Uterus (tissue), 4 donors: ENCODE measurements around the gene PALS1. TPM values are rescaled to one million over a fixed set of nuclear protein-coding genes. Genes with fewer than 3 reads are reported as not detected.
"Not testable (repeated sequence)": the region's sequence is repeated elsewhere in the genome, so short reads cannot be mapped to it uniquely, and the experiment has no call there.

Experiments used
- DNase-seq, 2 donors: peaks; one replicate each; pipeline ENCODE4 v3.0.0-alpha.2; 2019 to 2020
- H3K27ac ChIP-seq, 2 donors: fragments of 200-600 bp; sonication (generic); 1 replicate in 1 of 2; 2 replicates in 1 of 2; pipeline ENCODE4 v1.5.1; 2016 to 2018
- H3K27me3 ChIP-seq, 2 donors: fragments of 200-600 bp; sonication (generic); one replicate each; pipeline ENCODE4 v1.5.1; 2018 to 2019; ENCODE audit warnings: control low read depth in 1 of 2
- H3K36me3 ChIP-seq, 2 donors: fragments of 200-600 bp; sonication (generic); one replicate each; pipeline ENCODE4 v1.5.1; 2019; ENCODE audit warnings: control low read depth in 1 of 2
- H3K4me1 ChIP-seq, 2 donors: fragments of 200-600 bp; sonication (generic); one replicate each; pipeline ENCODE4 v1.5.1; 2018 to 2019; ENCODE audit warnings: control low read depth in 1 of 2
- H3K4me3 ChIP-seq, 2 donors: fragments of 200-600 bp; sonication (generic); 1 replicate in 1 of 2; 2 replicates in 1 of 2; pipeline ENCODE4 v1.5.1; 2018 to 2019; ENCODE audit warnings: mild to moderate bottlenecking in 1 of 2
- H3K9me3 ChIP-seq, 2 donors: fragments of 200-600 bp; sonication (generic); one replicate each; pipeline ENCODE4 v1.5.1; 2019; ENCODE audit warnings: control low read depth in 1 of 2
- CTCF ChIP-seq, 4 experiments: fragments of 200-600 bp in 2 of 4; fragments of 450-650 bp in 2 of 4; sonication (generic) in 2 of 4; IDR thresholded peaks; one replicate each; pipeline ENCODE4 v1.5.1; 2016 to 2019; ENCODE audit warnings: antibody characterized with exemption in 4 of 4, mild to moderate bottlenecking in 2 of 4, moderate library complexity in 1 of 4
- POLR2A ChIP-seq, 2 donors: fragments of 450-650 bp; IDR thresholded peaks; one replicate each; pipeline ENCODE4 v1.6.1; 2016; ENCODE audit warnings: antibody characterized with exemption in 2 of 2, mild to moderate bottlenecking in 1 of 2, moderate library complexity in 1 of 2
- intact Hi-C: fragments of 100-400 bp; cut with DNase I; formaldehyde crosslinking; loops from one replicate; pipeline ENCODE4 v1.15.1; 2023; ENCODE audit warnings: low total_unique reads
- total RNA-seq, 4 donors: library from RNA; depleted of rRNA in 3 of 4; stranded (reverse); fragments of >200 nt in 3 of 4; gene quantifications; one replicate each; pipeline versions ENCODE4 v1.1.0 to v1.2.4, GENCODE V29; 2014 to 2023
- donor health status: DM: yes; HTN: yes; CAD: no.

Gene PALS1
- total RNA-seq, 4 donors from 2014 or later = 12.1 to 46.6 (median 21.6) TPM

- no peak for DNase-seq
- Histone ChIP-seq H3K9me3 (no peaks in the 10 kb centered on the region), H3K27me3 (no peaks in the 10 kb centered on the region), H3K36me3 (no peaks in the 10 kb centered on the region), H3K4me1 (peaks cover 0 to 6% of the 10 kb centered on the region in 2 donors), H3K27ac (peak overlapping the region; percentile 13 to 47), H3K4me3 (no peak overlapping the region)
- TF ChIP-seq POLR2A (IDR thresholded peaks at IDR 0.05) = no peak
- no peak for TF ChIP-seq CTCF (IDR thresholded peaks at IDR 0.05)
- intact Hi-C loops = no loop called here
Measured at GRCh38 chr14:67270145-67270753, 29.0 kb downstream of the PALS1 start.

GRCh38 chr14:67270933-67271332 is 29.7 kb downstream of the PALS1 start:
- intact Hi-C loops = no loop called here
- no peak overlapping the region for H3K4me3 ChIP-seq
- no peaks in the 10 kb centered on the region for H3K9me3 ChIP-seq
- H3K27me3 ChIP-seq = no peaks in the 10 kb centered on the region
- H3K4me1 ChIP-seq = peaks cover 0 to 6% of the 10 kb centered on the region in 2 donors
- no peaks in the 10 kb centered on the region for H3K36me3 ChIP-seq
- TF ChIP-seq CTCF (IDR thresholded peaks at IDR 0.05) (no peak), POLR2A (IDR thresholded peaks at IDR 0.05) (no peak)
- H3K27ac ChIP-seq = peak overlapping the region in 1 of 2 donors; percentile 13
- DNase-seq = no peak

GRCh38 chr14:67273281-67273680 is 32.0 kb downstream of the PALS1 start:
- not testable (repeated sequence) for H3K4me1 ChIP-seq

GRCh38 chr14:67276131-67276530 is 34.9 kb downstream of the PALS1 start:
- Histone ChIP-seq H3K36me3 (no peaks in the 10 kb centered on the region), H3K9me3 (no peaks in the 10 kb centered on the region), H3K27me3 (no peaks in the 10 kb centered on the region), H3K4me3 (no peak overlapping the region), H3K27ac (no peak overlapping the region), H3K4me1 (no peaks in the 10 kb centered on the region)
- TF ChIP-seq POLR2A (IDR thresholded peaks at IDR 0.05) = no peak
- TF ChIP-seq CTCF (IDR thresholded peaks at IDR 0.05) = no peak
- intact Hi-C loops = no loop called here
- no peak for DNase-seq

More at GRCh38 chr14:67273281-67273680, 32.0 kb downstream of the PALS1 start:
- H3K27me3 ChIP-seq, H3K36me3 ChIP-seq, H3K4me3 ChIP-seq, H3K9me3 ChIP-seq, DNase-seq, H3K27ac ChIP-seq, intact Hi-C loops: not testable (repeated sequence)

GRCh38 chr14:67280506-67280905 is 39.3 kb downstream of the PALS1 start:
- DNase-seq = no peak
- Histone ChIP-seq H3K27me3 (no peaks in the 10 kb centered on the region), H3K27ac (no peak overlapping the region), H3K4me1 (no peaks in the 10 kb centered on the region), H3K9me3 (no peaks in the 10 kb centered on the region), H3K36me3 (no peaks in the 10 kb centered on the region), H3K4me3 (no peak overlapping the region)
- intact Hi-C loops = no loop called here
- TF ChIP-seq POLR2A (IDR thresholded peaks at IDR 0.05) (no peak), CTCF (IDR thresholded peaks at IDR 0.05) (no peak)
